Measurements from ENCODE around the gene CCL8. TPM values are rescaled to one million over a fixed set of nuclear protein-coding genes. Genes with fewer than 3 reads are reported as not detected.

CCL8 gene
- polyA plus RNA-seq, 1 of the 3 experiments (the other 2 are of a cell fraction), result not detected

DNA sequence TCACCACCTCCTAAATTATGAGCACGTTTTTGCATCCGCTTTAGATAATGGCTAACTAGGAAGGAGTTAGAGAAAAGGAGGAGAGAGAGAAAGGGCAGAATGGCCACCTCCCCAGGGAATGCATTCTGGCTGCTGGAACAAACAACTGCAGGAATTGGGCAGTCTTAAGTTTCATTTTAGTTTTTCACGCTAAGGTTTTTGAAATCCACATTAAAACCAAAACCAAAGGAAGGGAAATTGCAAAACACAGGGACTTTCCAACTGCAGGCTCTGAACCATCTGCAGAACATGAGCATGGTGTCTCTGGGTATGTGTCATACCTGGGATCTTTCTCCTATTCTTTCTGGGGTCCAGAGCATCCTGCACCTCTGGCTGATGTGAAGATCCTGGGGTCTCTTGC, 12.1 kb upstream of the CCL8 start (continued):
- TF ChIP-seq YY1 (IDR thresholded peaks at IDR 0.05; ENCODE audit: low read depth) (no peak), REST (IDR thresholded peaks at IDR 0.05; ENCODE audit: low read depth, low read length) (no peak)
- TF ChIP-seq, protein P1, sequence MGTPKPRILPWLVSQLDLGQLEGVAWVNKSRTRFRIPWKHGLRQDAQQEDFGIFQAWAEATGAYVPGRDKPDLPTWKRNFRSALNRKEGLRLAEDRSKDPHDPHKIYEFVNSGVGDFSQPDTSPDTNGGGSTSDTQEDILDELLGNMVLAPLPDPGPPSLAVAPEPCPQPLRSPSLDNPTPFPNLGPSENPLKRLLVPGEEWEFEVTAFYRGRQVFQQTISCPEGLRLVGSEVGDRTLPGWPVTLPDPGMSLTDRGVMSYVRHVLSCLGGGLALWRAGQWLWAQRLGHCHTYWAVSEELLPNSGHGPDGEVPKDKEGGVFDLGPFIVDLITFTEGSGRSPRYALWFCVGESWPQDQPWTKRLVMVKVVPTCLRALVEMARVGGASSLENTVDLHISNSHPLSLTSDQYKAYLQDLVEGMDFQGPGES (IDR thresholded peaks at IDR 0.05; ENCODE audit: low read depth, low read length), result no peak
- TF ChIP-seq, protein P2, sequence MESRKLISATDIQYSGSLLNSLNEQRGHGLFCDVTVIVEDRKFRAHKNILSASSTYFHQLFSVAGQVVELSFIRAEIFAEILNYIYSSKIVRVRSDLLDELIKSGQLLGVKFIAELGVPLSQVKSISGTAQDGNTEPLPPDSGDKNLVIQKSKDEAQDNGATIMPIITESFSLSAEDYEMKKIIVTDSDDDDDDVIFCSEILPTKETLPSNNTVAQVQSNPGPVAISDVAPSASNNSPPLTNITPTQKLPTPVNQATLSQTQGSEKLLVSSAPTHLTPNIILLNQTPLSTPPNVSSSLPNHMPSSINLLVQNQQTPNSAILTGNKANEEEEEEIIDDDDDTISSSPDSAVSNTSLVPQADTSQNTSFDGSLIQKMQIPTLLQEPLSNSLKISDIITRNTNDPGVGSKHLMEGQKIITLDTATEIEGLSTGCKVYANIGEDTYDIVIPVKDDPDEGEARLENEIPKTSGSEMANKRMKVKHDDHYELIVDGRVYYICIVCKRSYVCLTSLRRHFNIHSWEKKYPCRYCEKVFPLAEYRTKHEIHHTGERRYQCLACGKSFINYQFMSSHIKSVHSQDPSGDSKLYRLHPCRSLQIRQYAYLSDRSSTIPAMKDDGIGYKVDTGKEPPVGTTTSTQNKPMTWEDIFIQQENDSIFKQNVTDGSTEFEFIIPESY (IDR thresholded peaks at IDR 0.05; ENCODE audit: borderline replicate concordance, low read depth), result no peak

DNA sequence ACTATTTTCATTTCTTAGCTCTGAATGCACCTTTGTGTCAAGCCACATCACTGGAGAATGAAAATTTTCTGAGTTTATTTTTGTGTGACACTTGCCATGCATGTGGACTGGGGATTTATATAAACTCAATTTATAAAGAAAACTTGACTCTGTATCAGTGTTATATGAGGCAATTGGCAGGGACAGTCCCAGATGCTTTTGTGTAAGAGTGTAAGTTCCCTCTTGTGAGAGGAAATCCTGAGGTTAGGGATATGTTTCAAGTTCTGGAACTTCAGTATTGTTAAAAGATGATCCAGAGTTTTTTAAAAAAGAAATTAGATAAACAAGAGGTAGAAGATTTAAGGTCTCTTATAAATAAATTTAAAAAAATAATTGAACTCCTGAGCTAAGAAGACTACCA, 10.9 kb upstream of the CCL8 start:
- no peaks in the 10 kb centered on the region for H3K9me2 ChIP-seq
- H3K4me2 ChIP-seq, result no peak overlapping the region
- no peaks in the 10 kb centered on the region for H4K20me1 ChIP-seq (ENCODE audit: insufficient read depth)
- H3K9ac ChIP-seq, result no peak overlapping the region
- no peaks in the 10 kb centered on the region for H3K79me2 ChIP-seq (ENCODE audit: insufficient read depth)
- no peak for DNase-seq
- no peak overlapping the region for H3K4me3 ChIP-seq (ENCODE audit: low read depth in 2 of 2, low read length in 1 of 2)
- POLR2A ChIA-PET, result no interaction called here
- H3F3A ChIP-seq (replicated peaks; ENCODE audit: insufficient read depth), result no peaks in the 10 kb centered on the region
- CTCF ChIA-PET, result interaction anchor here (3.0 kb wide), 1 partner anchor 53 kb away, joined by 17 read pairs; no protein-coding TSS in a partner anchor
- no peak overlapping the region for H2AFZ ChIP-seq (ENCODE audit: low read depth)
- TF ChIP-seq, protein P1 (IDR thresholded peaks at IDR 0.05; ENCODE audit: low read depth, low read length), result no peak
- TF ChIP-seq MAX (IDR thresholded peaks at IDR 0.05; ENCODE audit: low read depth) (no peak), RFX5 (IDR thresholded peaks at IDR 0.05; ENCODE audit: low read length) (no peak), POLR2AphosphoS5 (IDR thresholded peaks at IDR 0.05; ENCODE audit: low read depth, low read length) (no peak), TEAD4 (IDR thresholded peaks at IDR 0.05; ENCODE audit: borderline replicate concordance, insufficient read depth) (no peak), ELF1 (IDR thresholded peaks at IDR 0.05) (no peak), GATA2 (CRISPR knock-in tag; IDR thresholded peaks at IDR 0.05) (no peak), YY1 (IDR thresholded peaks at IDR 0.05; ENCODE audit: low read depth) (no peak), RAD21 (IDR thresholded peaks at IDR 0.05; ENCODE audit: low read length) (no peak), FOXJ3 (CRISPR knock-in tag; IDR thresholded peaks at IDR 0.05) (no peak), RCOR1 (IDR thresholded peaks at IDR 0.05; ENCODE audit: low read length) (no peak), NRF1 (IDR thresholded peaks at IDR 0.05; ENCODE audit: low read depth, low read length) (no peak), SIN3A (IDR thresholded peaks at IDR 0.05; ENCODE audit: borderline replicate concordance, low read depth, low read length) (no peak)
- TF ChIP-seq, protein P3, sequence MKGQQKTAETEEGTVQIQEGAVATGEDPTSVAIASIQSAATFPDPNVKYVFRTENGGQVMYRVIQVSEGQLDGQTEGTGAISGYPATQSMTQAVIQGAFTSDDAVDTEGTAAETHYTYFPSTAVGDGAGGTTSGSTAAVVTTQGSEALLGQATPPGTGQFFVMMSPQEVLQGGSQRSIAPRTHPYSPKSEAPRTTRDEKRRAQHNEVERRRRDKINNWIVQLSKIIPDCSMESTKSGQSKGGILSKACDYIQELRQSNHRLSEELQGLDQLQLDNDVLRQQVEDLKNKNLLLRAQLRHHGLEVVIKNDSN (IDR thresholded peaks at IDR 0.05; ENCODE audit: borderline replicate concordance, low read depth), result no peak
- TF ChIP-seq, protein P2 (IDR thresholded peaks at IDR 0.05; ENCODE audit: borderline replicate concordance, low read depth), result no peak
- TF ChIP-seq, protein P4, sequence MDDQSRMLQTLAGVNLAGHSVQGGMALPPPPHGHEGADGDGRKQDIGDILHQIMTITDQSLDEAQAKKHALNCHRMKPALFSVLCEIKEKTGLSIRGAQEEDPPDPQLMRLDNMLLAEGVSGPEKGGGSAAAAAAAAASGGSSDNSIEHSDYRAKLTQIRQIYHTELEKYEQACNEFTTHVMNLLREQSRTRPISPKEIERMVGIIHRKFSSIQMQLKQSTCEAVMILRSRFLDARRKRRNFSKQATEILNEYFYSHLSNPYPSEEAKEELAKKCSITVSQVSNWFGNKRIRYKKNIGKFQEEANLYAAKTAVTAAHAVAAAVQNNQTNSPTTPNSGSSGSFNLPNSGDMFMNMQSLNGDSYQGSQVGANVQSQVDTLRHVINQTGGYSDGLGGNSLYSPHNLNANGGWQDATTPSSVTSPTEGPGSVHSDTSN (IDR thresholded peaks at IDR 0.05), result no peak
- H3K36me3 ChIP-seq (replicated peaks in 1 of 2; ENCODE audit: control insufficient read depth in 1 of 2, insufficient read depth in 2 of 2, low read length in 1 of 2), result no peaks in the 10 kb centered on the region
- no peak overlapping the region for H3K27ac ChIP-seq (ENCODE audit: low read depth in 2 of 2, low read length in 1 of 2)
- H3K4me1 ChIP-seq (ENCODE audit: control insufficient read depth in 1 of 2, insufficient read depth in 2 of 2, low read depth in 1 of 2, low read length in 1 of 2), result no peaks in the 10 kb centered on the region
- no peaks in the 10 kb centered on the region for H3K9me3 ChIP-seq
- no peaks in the 10 kb centered on the region for H3K27me3 ChIP-seq (ENCODE audit: insufficient read depth)

All from SK-N-SH (cell line).